Measurements from ENCODE around the gene CAMK2B.

The CAMK2B gene

DNA sequence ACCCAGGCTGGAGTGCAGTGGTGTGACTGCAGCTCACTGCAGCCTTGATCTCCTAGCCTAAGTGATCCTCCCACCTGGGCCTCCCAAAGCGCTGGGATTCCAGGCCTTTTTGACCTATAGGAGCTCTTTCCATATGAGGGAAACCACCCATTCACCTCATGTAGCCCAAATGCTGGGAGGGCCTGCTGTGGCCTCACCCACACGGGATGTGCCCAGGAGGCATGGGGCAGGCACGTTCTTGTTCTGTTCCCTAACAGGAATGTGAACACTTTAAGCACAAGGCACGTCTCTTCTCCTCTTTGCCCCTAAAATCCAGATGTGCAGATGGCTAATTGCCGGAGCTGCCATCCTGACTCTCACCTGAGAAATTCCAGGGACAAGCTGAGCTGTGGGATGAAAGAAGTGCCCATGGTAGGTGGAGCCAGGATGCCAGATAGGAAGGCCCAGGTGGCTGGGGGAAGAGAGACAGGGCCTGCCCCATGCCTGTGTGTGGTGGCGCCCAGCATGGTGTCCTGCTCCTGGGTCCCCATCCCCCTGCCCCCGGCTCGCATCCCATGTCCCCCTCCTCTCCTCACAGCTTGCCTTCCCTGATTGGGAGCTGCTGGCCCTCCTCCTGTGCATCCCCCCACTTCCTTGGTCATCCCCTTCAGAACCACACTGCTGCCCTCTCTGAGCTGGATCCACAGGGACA lies 17.3 kb downstream of the CAMK2B start:
- Histone ChIP-seq H3K9ac (no peak overlapping the region), H3K36me3 (ENCODE audit: insufficient read depth) (no peaks in the 10 kb centered on the region), H3K4me3 (IDR thresholded peaks at IDR 0.05; ENCODE audit: insufficient read depth, low read depth, low read length) (no peak overlapping the region), H3K79me2 (ENCODE audit: insufficient read depth, low read depth) (no peaks in the 10 kb centered on the region), H2AFZ (ENCODE audit: low read depth) (no peak overlapping the region), H3K4me1 (ENCODE audit: low read depth, poor library complexity, severe bottlenecking) (no peaks in the 10 kb centered on the region), H3K27ac (no peak overlapping the region), H4K20me1 (ENCODE audit: insufficient read depth) (no peaks in the 10 kb centered on the region), H3K27me3 (ENCODE audit: insufficient read depth, low read depth) (no peaks in the 10 kb centered on the region), H3K4me2 (no peak overlapping the region)
- TF ChIP-seq, protein P1, sequence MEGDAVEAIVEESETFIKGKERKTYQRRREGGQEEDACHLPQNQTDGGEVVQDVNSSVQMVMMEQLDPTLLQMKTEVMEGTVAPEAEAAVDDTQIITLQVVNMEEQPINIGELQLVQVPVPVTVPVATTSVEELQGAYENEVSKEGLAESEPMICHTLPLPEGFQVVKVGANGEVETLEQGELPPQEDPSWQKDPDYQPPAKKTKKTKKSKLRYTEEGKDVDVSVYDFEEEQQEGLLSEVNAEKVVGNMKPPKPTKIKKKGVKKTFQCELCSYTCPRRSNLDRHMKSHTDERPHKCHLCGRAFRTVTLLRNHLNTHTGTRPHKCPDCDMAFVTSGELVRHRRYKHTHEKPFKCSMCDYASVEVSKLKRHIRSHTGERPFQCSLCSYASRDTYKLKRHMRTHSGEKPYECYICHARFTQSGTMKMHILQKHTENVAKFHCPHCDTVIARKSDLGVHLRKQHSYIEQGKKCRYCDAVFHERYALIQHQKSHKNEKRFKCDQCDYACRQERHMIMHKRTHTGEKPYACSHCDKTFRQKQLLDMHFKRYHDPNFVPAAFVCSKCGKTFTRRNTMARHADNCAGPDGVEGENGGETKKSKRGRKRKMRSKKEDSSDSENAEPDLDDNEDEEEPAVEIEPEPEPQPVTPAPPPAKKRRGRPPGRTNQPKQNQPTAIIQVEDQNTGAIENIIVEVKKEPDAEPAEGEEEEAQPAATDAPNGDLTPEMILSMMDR (conservative IDR thresholded peaks at IDR 0.05; ENCODE audit: low read depth, low read length), result no peak

- no peak overlapping the region for H3K9ac ChIP-seq
- H3K79me2 ChIP-seq (ENCODE audit: insufficient read depth, low read depth), result no peaks in the 10 kb centered on the region
- no peak overlapping the region for H3K27ac ChIP-seq
- no peaks in the 10 kb centered on the region for H3K4me1 ChIP-seq (ENCODE audit: low read depth, poor library complexity, severe bottlenecking)
- no peaks in the 10 kb centered on the region for H3K27me3 ChIP-seq (ENCODE audit: insufficient read depth, low read depth)
- H3K4me3 ChIP-seq (IDR thresholded peaks at IDR 0.05; ENCODE audit: insufficient read depth, low read depth, low read length), result no peak overlapping the region
- H3K36me3 ChIP-seq (ENCODE audit: insufficient read depth), result no peaks in the 10 kb centered on the region
- no peak overlapping the region for H2AFZ ChIP-seq (ENCODE audit: low read depth)
- no peaks in the 10 kb centered on the region for H4K20me1 ChIP-seq (ENCODE audit: insufficient read depth)
- TF ChIP-seq, protein P1 (conservative IDR thresholded peaks at IDR 0.05; ENCODE audit: low read depth, low read length), result no peak
- H3K4me2 ChIP-seq, result no peak overlapping the region
Measured at GRCh38 chr7:44307301-44307900, 18.0 kb downstream of the CAMK2B start.

GRCh38 chr7:44306606-44307005 lies 18.8 kb downstream of the CAMK2B start:
- H3K4me3 ChIP-seq (IDR thresholded peaks at IDR 0.05; ENCODE audit: insufficient read depth, low read depth, low read length), result no peak overlapping the region
- H3K9ac ChIP-seq, result no peak overlapping the region
- H3K27ac ChIP-seq, result no peak overlapping the region
- H3K4me2 ChIP-seq, result no peak overlapping the region
- no peak overlapping the region for H2AFZ ChIP-seq (ENCODE audit: low read depth)
- H3K27me3 ChIP-seq (ENCODE audit: insufficient read depth, low read depth), result no peaks in the 10 kb centered on the region
- H3K4me1 ChIP-seq (ENCODE audit: low read depth, poor library complexity, severe bottlenecking), result no peaks in the 10 kb centered on the region
- H3K79me2 ChIP-seq (ENCODE audit: insufficient read depth, low read depth), result no peaks in the 10 kb centered on the region
- no peaks in the 10 kb centered on the region for H3K36me3 ChIP-seq (ENCODE audit: insufficient read depth)
- H4K20me1 ChIP-seq (ENCODE audit: insufficient read depth), result no peaks in the 10 kb centered on the region
- TF ChIP-seq, protein P1 (conservative IDR thresholded peaks at IDR 0.05; ENCODE audit: low read depth, low read length), result no peak

- no peak overlapping the region for H3K4me2 ChIP-seq
- no peaks in the 10 kb centered on the region for H3K27me3 ChIP-seq (ENCODE audit: insufficient read depth, low read depth)
- no peak overlapping the region for H3K27ac ChIP-seq
- no peaks in the 10 kb centered on the region for H3K36me3 ChIP-seq (ENCODE audit: insufficient read depth)
- H4K20me1 ChIP-seq (ENCODE audit: insufficient read depth), result no peaks in the 10 kb centered on the region
- no peaks in the 10 kb centered on the region for H3K4me1 ChIP-seq (ENCODE audit: low read depth, poor library complexity, severe bottlenecking)
- H3K4me3 ChIP-seq (IDR thresholded peaks at IDR 0.05; ENCODE audit: insufficient read depth, low read depth, low read length), result no peak overlapping the region
- H3K79me2 ChIP-seq (ENCODE audit: insufficient read depth, low read depth), result no peaks in the 10 kb centered on the region
- no peak overlapping the region for H3K9ac ChIP-seq
- H2AFZ ChIP-seq (ENCODE audit: low read depth), result no peak overlapping the region
- TF ChIP-seq, protein P1 (conservative IDR thresholded peaks at IDR 0.05; ENCODE audit: low read depth, low read length), result no peak
Measured at GRCh38 chr7:44305564-44306507, 19.6 kb downstream of the CAMK2B start.
